ENCODE measurements around the gene DZIP3. TPM values are rescaled to one million over a fixed set of nuclear protein-coding genes. Genes with fewer than 3 reads are reported as not detected.

The DZIP3 gene
- total and polyA plus RNA-seq, 2 of the 13 experiments (the other 11 are each of a cell fraction or from before 2014, with no cell fraction given): 11.3 to 17.3 TPM

DNA sequence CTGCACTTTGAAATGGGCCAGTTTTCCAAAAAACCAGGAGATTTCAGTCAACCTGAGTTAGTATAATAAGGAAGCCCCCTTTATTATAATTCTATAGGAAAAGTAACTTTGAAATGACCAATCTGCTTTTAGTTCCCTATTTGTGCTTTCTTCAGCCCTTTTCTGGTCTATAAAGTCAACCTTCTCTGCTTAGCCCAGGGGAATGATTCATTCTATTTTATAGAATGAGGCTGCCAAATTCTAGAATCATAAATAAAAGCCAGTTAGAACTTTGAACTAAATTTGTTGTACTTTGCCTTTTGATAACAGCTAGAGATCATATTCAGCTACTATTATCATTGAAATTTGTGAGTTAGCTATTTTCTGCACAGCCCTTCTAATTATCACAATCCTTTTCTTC, 25.0 kb upstream of the DZIP3 start:
- intact Hi-C loops (cut with micrococcal nuclease; ENCODE audit: unreplicated experiment) (no loop called here), in situ Hi-C loops (cut with HindIII; ENCODE audit: extremely low pct_ligation_motif_present, low pct_unique_long_range_greater_than_20kb) (no loop called here)
- BruUV-seq (replicated peaks): no TSS peak
- Histone ChIP-seq H3K4me3 (replicated peaks in 1 of 3; ENCODE audit: insufficient read depth in 1 of 3, low read depth in 2 of 3, low read length in 3 of 3) (no peak overlapping the region), H3K4me1 (ENCODE audit: insufficient read depth, low read length) (no peaks in the 10 kb centered on the region), H3K9ac (ENCODE audit: insufficient read depth, low read depth, low read length) (no peak overlapping the region), H3K9me3 (ENCODE audit: low read length) (no peaks in the 10 kb centered on the region), H2AFZ (ENCODE audit: low read length) (no peak overlapping the region), H3K27ac (ENCODE audit: extremely low read length, insufficient read depth, low read length) (no peak overlapping the region), H3K27me3 (ENCODE audit: control insufficient read depth in 1 of 2, insufficient read depth in 2 of 2, low read length in 2 of 2) (no peaks in the 10 kb centered on the region), H3K79me2 (ENCODE audit: insufficient read depth, low read length) (no peaks in the 10 kb centered on the region), H4K20me1 (ENCODE audit: insufficient read depth, low read length) (no peaks in the 10 kb centered on the region), H3K4me2 (ENCODE audit: low read depth, low read length) (no peak overlapping the region), H3K36me3 (replicated peaks in 1 of 2; ENCODE audit: control insufficient read depth in 1 of 2, insufficient read depth in 2 of 2, low read length in 2 of 2) (peaks cover 0 to 22% of the 10 kb centered on the region in 2 experiments; a peak in 3 of 5 replicates)
- FAIRE-seq (no peak), DNase-seq (ENCODE audit: low spot score) (no peak), ATAC-seq (no peak)
- TF ChIP-seq ZNF670 (CRISPR knock-in tag; IDR thresholded peaks at IDR 0.05; ENCODE audit: borderline replicate concordance) (no peak), KAT8 (CRISPR knock-in tag; IDR thresholded peaks at IDR 0.05) (no peak), NR2F6 (IDR thresholded peaks at IDR 0.05) (no peak), NR2F6 (CRISPR knock-in tag; IDR thresholded peaks at IDR 0.05) (no peak), ZNF101 (CRISPR knock-in tag; IDR thresholded peaks at IDR 0.05; ENCODE audit: borderline replicate concordance, low read depth) (no peak), ZNF329 (CRISPR knock-in tag; IDR thresholded peaks at IDR 0.05; ENCODE audit: low read depth) (no peak), ZNF451 (CRISPR knock-in tag; IDR thresholded peaks at IDR 0.05) (no peak), ZNF724P (CRISPR knock-in tag; IDR thresholded peaks at IDR 0.05; ENCODE audit: borderline replicate concordance) (no peak)
- TF ChIP-seq, protein P1, sequence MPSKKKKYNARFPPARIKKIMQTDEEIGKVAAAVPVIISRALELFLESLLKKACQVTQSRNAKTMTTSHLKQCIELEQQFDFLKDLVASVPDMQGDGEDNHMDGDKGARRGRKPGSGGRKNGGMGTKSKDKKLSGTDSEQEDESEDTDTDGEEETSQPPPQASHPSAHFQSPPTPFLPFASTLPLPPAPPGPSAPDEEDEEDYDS (CRISPR knock-in tag; IDR thresholded peaks at IDR 0.05): no peak
- POLR2A ChIA-PET: no interaction called here
- CTCF ChIA-PET (ENCODE audit: low intra/inter-chr PET ratio, low total read pairs): no interaction called here

DNA sequence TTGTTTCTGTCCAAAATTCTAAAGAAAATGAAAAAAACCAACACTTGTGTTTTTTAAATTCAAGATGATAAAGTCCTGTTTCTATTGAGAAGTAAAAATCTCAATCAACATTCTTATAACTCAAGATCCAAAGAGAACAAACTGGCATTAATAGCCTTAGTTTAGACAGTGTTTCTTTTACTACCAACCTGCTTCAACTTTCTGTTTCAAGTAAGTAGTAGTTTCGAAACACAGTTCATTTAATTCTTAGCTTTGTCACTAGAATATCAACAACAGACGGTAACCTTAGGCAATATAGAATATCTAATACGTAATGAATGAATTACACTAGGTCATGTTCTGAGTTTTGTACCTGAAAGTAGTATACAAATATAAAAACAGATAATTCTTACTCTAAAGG, 24.0 kb upstream of the DZIP3 start:
- no peak overlapping the region for H2AFZ ChIP-seq (ENCODE audit: low read length)
- WGBS (ENCODE audit: low lambda C conversion rate): 97% methylated on average over 3 of the region's 3 CpGs
- TF ChIP-seq ZNF841 (CRISPR knock-in tag; IDR thresholded peaks at IDR 0.05; ENCODE audit: borderline replicate concordance): no peak
- TF ChIP-seq, protein P2, sequence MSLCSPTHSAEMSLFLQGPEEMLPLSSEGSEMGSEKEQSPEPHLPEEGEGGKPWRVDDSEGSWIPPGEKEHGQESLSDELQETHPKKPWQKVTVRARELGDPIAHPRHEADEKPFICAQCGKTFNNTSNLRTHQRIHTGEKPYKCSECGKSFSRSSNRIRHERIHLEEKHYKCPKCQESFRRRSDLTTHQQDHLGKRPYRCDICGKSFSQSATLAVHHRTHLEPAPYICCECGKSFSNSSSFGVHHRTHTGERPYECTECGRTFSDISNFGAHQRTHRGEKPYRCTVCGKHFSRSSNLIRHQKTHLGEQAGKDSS (CRISPR knock-in tag; IDR thresholded peaks at IDR 0.05; ENCODE audit: borderline replicate concordance, low read depth): no peak
- TF ChIP-seq MXD4 (CRISPR knock-in tag; IDR thresholded peaks at IDR 0.05): no peak
- TF ChIP-seq, protein P3, sequence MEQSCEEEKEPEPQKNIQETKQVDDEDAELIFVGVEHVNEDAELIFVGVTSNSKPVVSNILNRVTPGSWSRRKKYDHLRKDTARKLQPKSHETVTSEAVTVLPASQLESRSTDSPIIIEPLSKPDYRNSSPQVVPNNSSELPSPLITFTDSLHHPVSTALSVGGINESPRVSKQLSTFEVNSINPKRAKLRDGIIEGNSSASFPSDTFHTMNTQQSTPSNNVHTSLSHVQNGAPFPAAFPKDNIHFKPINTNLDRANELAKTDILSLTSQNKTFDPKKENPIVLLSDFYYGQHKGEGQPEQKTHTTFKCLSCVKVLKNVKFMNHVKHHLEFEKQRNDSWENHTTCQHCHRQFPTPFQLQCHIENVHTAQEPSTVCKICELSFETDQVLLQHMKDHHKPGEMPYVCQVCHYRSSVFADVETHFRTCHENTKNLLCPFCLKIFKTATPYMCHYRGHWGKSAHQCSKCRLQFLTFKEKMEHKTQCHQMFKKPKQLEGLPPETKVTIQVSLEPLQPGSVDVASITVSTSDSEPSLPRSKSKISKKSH (CRISPR knock-in tag; IDR thresholded peaks at IDR 0.05; ENCODE audit: borderline replicate concordance): no peak
- TF ChIP-seq, protein P4, sequence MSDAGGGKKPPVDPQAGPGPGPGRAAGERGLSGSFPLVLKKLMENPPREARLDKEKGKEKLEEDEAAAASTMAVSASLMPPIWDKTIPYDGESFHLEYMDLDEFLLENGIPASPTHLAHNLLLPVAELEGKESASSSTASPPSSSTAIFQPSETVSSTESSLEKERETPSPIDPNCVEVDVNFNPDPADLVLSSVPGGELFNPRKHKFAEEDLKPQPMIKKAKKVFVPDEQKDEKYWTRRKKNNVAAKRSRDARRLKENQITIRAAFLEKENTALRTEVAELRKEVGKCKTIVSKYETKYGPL (CRISPR knock-in tag; IDR thresholded peaks at IDR 0.05): no peak
- TF ChIP-seq DMAP1 (CRISPR knock-in tag; IDR thresholded peaks at IDR 0.05): no peak
- TF ChIP-seq POLR2A (IDR thresholded peaks at IDR 0.05; ENCODE audit: insufficient read depth in 1 of 2, low read depth in 2 of 2, low read length in 2 of 2): no peak
- TF ChIP-seq RNF2 (conservative IDR thresholded peaks at IDR 0.05; ENCODE audit: low read depth): no peak
- TF ChIP-seq HCFC1 (IDR thresholded peaks at IDR 0.05; ENCODE audit: low read depth, low read length): no peak
- TF ChIP-seq ZNF207 (IDR thresholded peaks at IDR 0.05; ENCODE audit: borderline replicate concordance): no peak

More for the DNA sequence above, 24.0 kb upstream of the DZIP3 start:
- CTCF ChIA-PET (ENCODE audit: low intra/inter-chr PET ratio, low total read pairs): no interaction called here
- H3K36me3 ChIP-seq (replicated peaks in 1 of 2; ENCODE audit: control insufficient read depth in 1 of 2, insufficient read depth in 2 of 2, low read length in 2 of 2): peaks cover 0 to 17% of the 10 kb centered on the region in 2 experiments; a peak in 3 of 5 replicates
- H3K4me2 ChIP-seq (ENCODE audit: low read depth, low read length): no peak overlapping the region
- no peaks in the 10 kb centered on the region for H3K79me2 ChIP-seq (ENCODE audit: insufficient read depth, low read length)
- no peak for ATAC-seq
- POLR2A ChIA-PET: interaction anchor here (1.5 kb wide), 1 partner anchor 24 kb away, joined by 4 read pairs; the partner anchor contains the start of genes CIP2A and DZIP3
- H3K9ac ChIP-seq (ENCODE audit: insufficient read depth, low read depth, low read length): no peak overlapping the region
- H3K27ac ChIP-seq (ENCODE audit: extremely low read length, insufficient read depth, low read length): no peak overlapping the region
- H3K4me3 ChIP-seq (replicated peaks in 1 of 3; ENCODE audit: insufficient read depth in 1 of 3, low read depth in 2 of 3, low read length in 3 of 3): no peak overlapping the region
- BruUV-seq (replicated peaks): no TSS peak
- H3K4me1 ChIP-seq (ENCODE audit: insufficient read depth, low read length): no peaks in the 10 kb centered on the region
- no peaks in the 10 kb centered on the region for H3K27me3 ChIP-seq (ENCODE audit: control insufficient read depth in 1 of 2, insufficient read depth in 2 of 2, low read length in 2 of 2)
- no peak for FAIRE-seq
- DNase-seq (ENCODE audit: low spot score): no peak
- in situ Hi-C loops (cut with HindIII; ENCODE audit: extremely low pct_ligation_motif_present, low pct_unique_long_range_greater_than_20kb): no loop called here
- H3K9me3 ChIP-seq (ENCODE audit: low read length): no peaks in the 10 kb centered on the region
- no peaks in the 10 kb centered on the region for H4K20me1 ChIP-seq (ENCODE audit: insufficient read depth, low read length)
- intact Hi-C loops (cut with micrococcal nuclease; ENCODE audit: unreplicated experiment): no loop called here
